Measurements from ENCODE around the gene NRXN3.

Gene NRXN3

GRCh38 chr14:78713716-78714115, 543.5 kb downstream of the NRXN3 start:
- Histone ChIP-seq H2AFZ (ENCODE audit: low read depth, low read length, severe bottlenecking) (no peak overlapping the region), H3K4me3 (ENCODE audit: insufficient read depth, low read length, poor library complexity, severe bottlenecking) (no peak overlapping the region), H3K27me3 (ENCODE audit: low read length) (no peaks in the 10 kb centered on the region), H3K9ac (ENCODE audit: low read length) (no peak overlapping the region), H3F3A (ENCODE audit: insufficient read depth) (no peaks in the 10 kb centered on the region), H3K79me2 (ENCODE audit: insufficient read depth, low read length) (no peaks in the 10 kb centered on the region), H4K20me1 (ENCODE audit: low read depth, low read length) (no peaks in the 10 kb centered on the region), H3K36me3 (ENCODE audit: low read length) (no peaks in the 10 kb centered on the region), H3K27ac (ENCODE audit: low read depth, low read length) (no peak overlapping the region), H3K9me3 (ENCODE audit: insufficient read depth, low read length) (no peaks in the 10 kb centered on the region), H3K4me2 (ENCODE audit: low read depth, low read length, poor library complexity, severe bottlenecking) (no peak overlapping the region), H3K9me2 (replicated peaks; ENCODE audit: insufficient read depth, low read length) (no peaks in the 10 kb centered on the region)
- no peak for TF ChIP-seq CTCF (IDR thresholded peaks at IDR 0.05; ENCODE audit: insufficient read depth, low read length, poor library complexity, severe bottlenecking)
- TF ChIP-seq EZH2phosphoT487 (conservative IDR thresholded peaks at IDR 0.05; ENCODE audit: low read length) = no peak

GRCh38 chr14:78714711-78715110, 544.5 kb downstream of the NRXN3 start:
- H3K4me3 ChIP-seq (ENCODE audit: insufficient read depth, low read length, poor library complexity, severe bottlenecking) = no peak overlapping the region
- no peak overlapping the region for H3K9ac ChIP-seq (ENCODE audit: low read length)
- no peaks in the 10 kb centered on the region for H3K36me3 ChIP-seq (ENCODE audit: low read length)
- no peaks in the 10 kb centered on the region for H3K79me2 ChIP-seq (ENCODE audit: insufficient read depth, low read length)
- H3K27ac ChIP-seq (ENCODE audit: low read depth, low read length) = no peak overlapping the region
- H4K20me1 ChIP-seq (ENCODE audit: low read depth, low read length) = no peaks in the 10 kb centered on the region
- no peaks in the 10 kb centered on the region for H3K9me3 ChIP-seq (ENCODE audit: insufficient read depth, low read length)
- H3K4me2 ChIP-seq (ENCODE audit: low read depth, low read length, poor library complexity, severe bottlenecking) = no peak overlapping the region
- no peaks in the 10 kb centered on the region for H3F3A ChIP-seq (ENCODE audit: insufficient read depth)
- H3K9me2 ChIP-seq (replicated peaks; ENCODE audit: insufficient read depth, low read length) = no peaks in the 10 kb centered on the region
- H3K27me3 ChIP-seq (ENCODE audit: low read length) = no peaks in the 10 kb centered on the region
- H2AFZ ChIP-seq (ENCODE audit: low read depth, low read length, severe bottlenecking) = no peak overlapping the region
- TF ChIP-seq EZH2phosphoT487 (conservative IDR thresholded peaks at IDR 0.05; ENCODE audit: low read length) (no peak), CTCF (IDR thresholded peaks at IDR 0.05; ENCODE audit: insufficient read depth, low read length, poor library complexity, severe bottlenecking) (no peak)

GRCh38 chr14:78721756-78722480, 551.7 kb downstream of the NRXN3 start:
- Histone ChIP-seq H4K20me1 (ENCODE audit: low read depth, low read length) (no peaks in the 10 kb centered on the region), H3K9me2 (replicated peaks; ENCODE audit: insufficient read depth, low read length) (no peaks in the 10 kb centered on the region), H3K27ac (ENCODE audit: low read depth, low read length) (no peak overlapping the region), H3K9me3 (ENCODE audit: insufficient read depth, low read length) (no peaks in the 10 kb centered on the region), H2AFZ (ENCODE audit: low read depth, low read length, severe bottlenecking) (no peak overlapping the region), H3K36me3 (ENCODE audit: low read length) (no peaks in the 10 kb centered on the region), H3K4me2 (ENCODE audit: low read depth, low read length, poor library complexity, severe bottlenecking) (no peak overlapping the region), H3F3A (ENCODE audit: insufficient read depth) (no peaks in the 10 kb centered on the region), H3K9ac (ENCODE audit: low read length) (no peak overlapping the region), H3K27me3 (ENCODE audit: low read length) (no peaks in the 10 kb centered on the region), H3K79me2 (ENCODE audit: insufficient read depth, low read length) (no peaks in the 10 kb centered on the region), H3K4me3 (ENCODE audit: insufficient read depth, low read length, poor library complexity, severe bottlenecking) (no peak overlapping the region)
- TF ChIP-seq CTCF (IDR thresholded peaks at IDR 0.05; ENCODE audit: insufficient read depth, low read length, poor library complexity, severe bottlenecking) (no peak), EZH2phosphoT487 (conservative IDR thresholded peaks at IDR 0.05; ENCODE audit: low read length) (no peak)
